ENCODE data around the gene PHOSPHO2.

PHOSPHO2 gene

GRCh38 chr2:169732075-169732474, 37.8 kb downstream of the PHOSPHO2 start:
- no peaks in the 10 kb centered on the region for H3K4me1 ChIP-seq (ENCODE audit: control insufficient read depth, insufficient read depth, low read length)
- no peak overlapping the region for H3K27ac ChIP-seq (ENCODE audit: extremely low read depth, low read depth, low read length)
- no peak overlapping the region for H3K4me3 ChIP-seq (ENCODE audit: low read depth, low read length)
- CTCF ChIA-PET = no interaction called here
- TF ChIP-seq ZNF513 (tag by site-specific recombination; IDR thresholded peaks at IDR 0.05) = no peak
- TF ChIP-seq ZNF112 (tag by site-specific recombination; IDR thresholded peaks at IDR 0.05) = no peak
- TF ChIP-seq ZNF560 (tag by site-specific recombination; IDR thresholded peaks at IDR 0.05; ENCODE audit: borderline replicate concordance) = no peak
- no peaks in the 10 kb centered on the region for H3K9me3 ChIP-seq (ENCODE audit: control insufficient read depth, insufficient read depth, low read depth, low read length)
- peaks cover 0 to 6% of the 10 kb centered on the region in 2 experiments; a peak in 1 of 3 replicates for H3K36me3 ChIP-seq (ENCODE audit: control insufficient read depth in 2 of 2, insufficient read depth in 1 of 2, low read length in 2 of 2)
- POLR2A ChIA-PET = no interaction called here

GRCh38 chr2:169732583-169733358, 38.5 kb downstream of the PHOSPHO2 start:
- CTCF ChIA-PET = interaction anchor here (0.6 kb wide), 1 partner anchor 140 kb away, joined by 3 read pairs; no protein-coding TSS in a partner anchor
- Histone ChIP-seq H3K4me3 (ENCODE audit: low read depth, low read length) (peak overlapping the region; percentile 69; the same call in 1 of the 2 replicates), H3K9me3 (ENCODE audit: control insufficient read depth, insufficient read depth, low read depth, low read length) (no peaks in the 10 kb centered on the region), H3K4me1 (ENCODE audit: control insufficient read depth, insufficient read depth, low read length) (no peaks in the 10 kb centered on the region), H3K27ac (ENCODE audit: extremely low read depth, low read depth, low read length) (no peak overlapping the region), H3K36me3 (ENCODE audit: control insufficient read depth in 2 of 2, insufficient read depth in 1 of 2, low read length in 2 of 2) (peaks cover 0 to 8% of the 10 kb centered on the region in 2 experiments; a peak in 1 of 3 replicates)
- POLR2A ChIA-PET = interaction anchor here (1.5 to 1.7 kb wide), 3 partner anchors 10 to 66 kb away, joined by 3 to 6 read pairs (median 5); partner anchors contain the start of gene SSB
- no peak for TF ChIP-seq ZNF148 (tag by site-specific recombination; IDR thresholded peaks at IDR 0.05; ENCODE audit: borderline replicate concordance)
- TF ChIP-seq ZNF555 (tag by site-specific recombination; conservative IDR thresholded peaks at IDR 0.05) = no peak
- TF ChIP-seq ZNF791 (tag by site-specific recombination; IDR thresholded peaks at IDR 0.05) = no peak
- peak; percentile 95 for TF ChIP-seq ZNF121 (tag by site-specific recombination; IDR thresholded peaks at IDR 0.05)
- peak; percentile 71 for TF ChIP-seq ZBTB48 (tag by site-specific recombination; IDR thresholded peaks at IDR 0.05)
- no peak for TF ChIP-seq PRDM4 (tag by site-specific recombination; IDR thresholded peaks at IDR 0.05)
- no peak for TF ChIP-seq ZFHX2 (tag by site-specific recombination; conservative IDR thresholded peaks at IDR 0.05)
- TF ChIP-seq ZBTB6 (tag by site-specific recombination; IDR thresholded peaks at IDR 0.05) = no peak
- TF ChIP-seq ATF2 (tag by site-specific recombination; IDR thresholded peaks at IDR 0.05; ENCODE audit: low read depth) = no peak
- no peak for TF ChIP-seq ZNF530 (tag by site-specific recombination; IDR thresholded peaks at IDR 0.05; ENCODE audit: low read depth)
- TF ChIP-seq ZNF785 (tag by site-specific recombination; IDR thresholded peaks at IDR 0.05) = no peak
- no peak for TF ChIP-seq INSM2 (tag by site-specific recombination; IDR thresholded peaks at IDR 0.05)
- TF ChIP-seq ZNF544 (tag by site-specific recombination; IDR thresholded peaks at IDR 0.05) = no peak
- no peak for TF ChIP-seq ZNF677 (tag by site-specific recombination; IDR thresholded peaks at IDR 0.05)
- no peak for TF ChIP-seq ZBTB10 (tag by site-specific recombination; IDR thresholded peaks at IDR 0.05)
- TF ChIP-seq ZNF416 (tag by site-specific recombination; IDR thresholded peaks at IDR 0.05) = no peak

All from HEK293 (cell line).